Prostate gland (tissue), 2 donors: ENCODE measurements around the gene CIT. TPM values are rescaled to one million over a fixed set of nuclear protein-coding genes. Genes with fewer than 3 reads are reported as not detected.
"Not testable (repeated sequence)": the region's sequence is repeated elsewhere in the genome, so short reads cannot be mapped to it uniquely, and the experiment has no call there.

Experiments
- DNase-seq: peaks from one replicate; pipeline ENCODE4 v3.0.0-alpha.2; 2019; ENCODE audit warnings: low spot score
- H3K27ac ChIP-seq, 2 donors: fragments of 200-600 bp; sonication (generic); 2 replicates each; pipeline ENCODE4 v1.5.1; 2017 to 2019
- H3K27me3 ChIP-seq: fragments of 200-600 bp; sonication (generic); replicated peaks from 2 replicates; pipeline ENCODE4 v1.5.1; 2019; ENCODE audit not compliant: insufficient read depth
- H3K36me3 ChIP-seq, 2 donors: fragments of 200-600 bp; sonication (generic); 1 replicate in 1 of 2; 2 replicates in 1 of 2; pipeline versions ENCODE4 v1.5.1 to v1.8.1; 2017 to 2019
- H3K4me1 ChIP-seq: fragments of 200-600 bp; sonication (generic); replicated peaks from 2 replicates; pipeline ENCODE4 v1.5.1; 2019
- H3K4me3 ChIP-seq, 2 donors: fragments of 200-600 bp; sonication (generic); 2 replicates each; pipeline ENCODE4 v1.5.1; 2017 to 2019
- H3K9me3 ChIP-seq: fragments of 200-600 bp; sonication (generic); 2 replicates; pipeline ENCODE4 v1.5.1; 2017
- CTCF ChIP-seq, 4 experiments: fragments of 200-600 bp in 2 of 4; fragments of 450-650 bp in 2 of 4; sonication (generic) in 2 of 4; IDR thresholded peaks; 1 replicate in 3 of 4; 2 replicates in 1 of 4; pipeline ENCODE4 v1.5.1; 2016 to 2019; ENCODE audit warnings: antibody characterized with exemption in 4 of 4, mild to moderate bottlenecking in 2 of 4, moderate library complexity in 2 of 4
- POLR2A ChIP-seq: fragments of 450-650 bp; IDR thresholded peaks from one replicate; pipeline ENCODE4 v1.6.1; 2016; ENCODE audit warnings: antibody characterized with exemption, mild to moderate bottlenecking
- POLR2AphosphoS5 ChIP-seq: sonication (generic); formaldehyde crosslinking; IDR thresholded peaks from one replicate; pipeline ENCODE4 v1.6.1; 2017; ENCODE audit warnings: antibody characterized with exemption
- WGBS: methylation state at CpG from one replicate; pipeline ENCODE4 v1.1.5; 2018; 5-methylcytosine and 5-hydroxymethylcytosine counted together
- intact Hi-C: fragments of 100-400 bp; cut with DNase I; formaldehyde crosslinking; loops from one replicate; pipeline ENCODE4 v1.14.2; 2022
- total RNA-seq, 2 donors: library from RNA; depleted of rRNA; stranded (reverse); fragments of >200 nt; gene quantifications; one replicate each; pipeline ENCODE4 v1.1.0, GENCODE V29; 2016

The CIT gene
- total RNA-seq, 2 donors from 2014 or later: 2.6 to 13.1 TPM

GRCh38 chr12:119901670-119902069, 24.6 kb upstream of the CIT start:
- H3K9me3 ChIP-seq: no peaks in the 10 kb centered on the region
- TF ChIP-seq POLR2AphosphoS5 (no peak), POLR2A (no peak), CTCF (IDR thresholded peaks at IDR 0.05) (no peak)
- no peak overlapping the region for H3K27ac ChIP-seq
- no peak overlapping the region for H3K4me3 ChIP-seq
- H3K4me1 ChIP-seq: no peaks in the 10 kb centered on the region
- H3K27me3 ChIP-seq: no peaks in the 10 kb centered on the region
- no peak for DNase-seq
- H3K36me3 ChIP-seq: no peaks in the 10 kb centered on the region
- 73% methylated on average over 2 of the region's 2 CpGs for WGBS
- intact Hi-C loops: no loop called here

GRCh38 chr12:119894916-119895315, 17.8 kb upstream of the CIT start:
- 58% methylated on average over 1 of the region's 1 CpG for WGBS
- no peaks in the 10 kb centered on the region for H3K4me1 ChIP-seq
- H3K27me3 ChIP-seq: no peaks in the 10 kb centered on the region
- intact Hi-C loops: no loop called here
- TF ChIP-seq POLR2A (no peak), POLR2AphosphoS5 (no peak), CTCF (IDR thresholded peaks at IDR 0.05) (no peak)
- no peaks in the 10 kb centered on the region for H3K36me3 ChIP-seq
- no peak overlapping the region for H3K4me3 ChIP-seq
- no peaks in the 10 kb centered on the region for H3K9me3 ChIP-seq
- H3K27ac ChIP-seq: no peak overlapping the region
- DNase-seq: no peak

- H3K9me3 ChIP-seq, H3K27ac ChIP-seq, H3K4me3 ChIP-seq, H3K27me3 ChIP-seq, intact Hi-C loops, DNase-seq, H3K36me3 ChIP-seq, H3K4me1 ChIP-seq: not testable (repeated sequence)
- WGBS: 58% methylated on average over 1 of the region's 1 CpG
These were observed 15.5 kb upstream of the CIT start for GRCh38 chr12:119892611-119893010.

GRCh38 chr12:119885549-119885948, 8.4 kb upstream of the CIT start:
- intact Hi-C loops: no loop called here
- H3K27ac ChIP-seq: no peak overlapping the region
- no peaks in the 10 kb centered on the region for H3K36me3 ChIP-seq
- H3K9me3 ChIP-seq: no peaks in the 10 kb centered on the region
- no peaks in the 10 kb centered on the region for H3K27me3 ChIP-seq
- TF ChIP-seq POLR2AphosphoS5 (no peak), CTCF (IDR thresholded peaks at IDR 0.05) (no peak), POLR2A (no peak)
- WGBS: 60% methylated on average over 3 of the region's 3 CpGs
- DNase-seq: no peak
- no peak overlapping the region for H3K4me3 ChIP-seq
- H3K4me1 ChIP-seq: no peaks in the 10 kb centered on the region

GRCh38 chr12:119883791-119884190, 6.7 kb upstream of the CIT start:
- 82% methylated on average over 4 of the region's 4 CpGs for WGBS
- not testable (repeated sequence) for H3K27ac ChIP-seq

GRCh38 chr12:119883237-119883636, 6.1 kb upstream of the CIT start:
- Histone ChIP-seq H3K4me1 (no peaks in the 10 kb centered on the region), H3K9me3 (no peaks in the 10 kb centered on the region), H3K4me3 (no peak overlapping the region), H3K27me3 (no peaks in the 10 kb centered on the region), H3K27ac (no peak overlapping the region), H3K36me3 (no peaks in the 10 kb centered on the region)
- WGBS: 90% methylated on average over 4 of the region's 4 CpGs
- DNase-seq: no peak
- intact Hi-C loops: no loop called here
- TF ChIP-seq POLR2AphosphoS5: no peak
- no peak for TF ChIP-seq CTCF (IDR thresholded peaks at IDR 0.05)
- no peak for TF ChIP-seq POLR2A

More at GRCh38 chr12:119883791-119884190, 6.7 kb upstream of the CIT start:
- H3K9me3 ChIP-seq, H3K4me1 ChIP-seq, intact Hi-C loops, DNase-seq, H3K4me3 ChIP-seq, H3K36me3 ChIP-seq, H3K27me3 ChIP-seq: not testable (repeated sequence)
